Vagina (tissue), 2 donors: Measurements from ENCODE around the gene CNOT1. TPM values are rescaled to one million over a fixed set of nuclear protein-coding genes. Genes with fewer than 3 reads are reported as not detected.

Source experiments
- DNase-seq, 2 donors: peaks; one replicate each; pipeline ENCODE4 v3.0.0-alpha.2; 2017; ENCODE audit errors: extremely low spot score in 2 of 2
- H3K27ac ChIP-seq: fragments of 200-600 bp; sonication (generic); one replicate; pipeline ENCODE4 v1.5.1; 2019
- H3K27me3 ChIP-seq: fragments of 200-600 bp; sonication (generic); one replicate; pipeline ENCODE4 v1.5.1; 2019
- H3K36me3 ChIP-seq, 2 donors: fragments of 200-600 bp; sonication (generic); one replicate each; pipeline ENCODE4 v1.5.1; 2017 to 2019
- H3K4me1 ChIP-seq: fragments of 200-600 bp; sonication (generic); one replicate; pipeline ENCODE4 v1.5.1; 2019
- H3K4me3 ChIP-seq, 2 donors: fragments of 200-600 bp; sonication (generic); 1 replicate in 1 of 2; 2 replicates in 1 of 2; pipeline ENCODE4 v1.5.1; 2016 to 2019
- H3K9me3 ChIP-seq: fragments of 200-600 bp; sonication (generic); one replicate; pipeline ENCODE4 v1.5.1; 2019
- POLR2A ChIP-seq, 2 donors: fragments of 450-650 bp; IDR thresholded peaks; one replicate each; pipeline ENCODE4 v1.6.1; 2017; ENCODE audit warnings: antibody characterized with exemption in 2 of 2, mild to moderate bottlenecking in 2 of 2, moderate library complexity in 2 of 2
- POLR2AphosphoS5 ChIP-seq, 2 donors: sonication (generic); formaldehyde crosslinking; IDR thresholded peaks; one replicate each; pipeline ENCODE4 v1.9.0; 2017; ENCODE audit warnings: antibody characterized with exemption in 2 of 2, mild to moderate bottlenecking in 2 of 2, low read depth in 1 of 2; ENCODE audit not compliant: insufficient read depth in 1 of 2
- intact Hi-C: fragments of 100-400 bp; cut with DNase I; formaldehyde crosslinking; loops from one replicate; pipeline ENCODE4 v1.15.1; 2023
- total RNA-seq: library from RNA; depleted of rRNA; stranded (reverse); fragments of >200 nt; gene quantifications from one replicate; pipeline ENCODE4 v1.2.3, GENCODE V29; 2016
- TF ChIP-seq, protein P1 (sequence below), 3 experiments: fragments of 450-650 bp in 2 of 3; fragments of 200-600 bp in 1 of 3; sonication (generic) in 1 of 3; IDR thresholded peaks; one replicate each; pipeline ENCODE4 v1.5.1; 2017 to 2019; ENCODE audit warnings: antibody characterized with exemption in 3 of 3, mild to moderate bottlenecking in 2 of 3, moderate library complexity in 2 of 3

The CNOT1 gene
- total RNA-seq, 1 donor from 2014 or later = 115 TPM

DNA sequence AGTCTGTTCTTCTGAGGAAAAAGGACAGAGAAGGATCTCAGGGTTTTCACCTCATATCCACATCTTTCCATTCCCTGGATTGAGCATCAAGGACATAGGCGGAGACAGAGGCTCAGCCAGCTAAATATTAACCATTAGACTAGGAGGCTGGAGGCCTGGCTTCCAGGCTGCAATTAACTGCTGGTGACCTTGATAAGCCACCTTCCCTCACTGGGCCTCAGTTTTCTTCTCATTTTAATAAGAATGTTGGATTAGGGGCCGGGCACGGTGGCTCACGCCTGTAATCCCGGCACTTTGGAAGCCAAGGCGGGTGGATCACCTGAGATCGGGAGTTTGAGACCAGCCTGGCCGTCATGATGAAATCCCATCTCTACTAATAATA, 25.6 kb upstream of the CNOT1 start:
- TF ChIP-seq POLR2AphosphoS5 (IDR thresholded peaks at IDR 0.05; ENCODE audit: insufficient read depth in 1 of 2, low read depth in 1 of 2) (no peak), POLR2A (IDR thresholded peaks at IDR 0.05) (no peak)
- TF ChIP-seq, protein P1, sequence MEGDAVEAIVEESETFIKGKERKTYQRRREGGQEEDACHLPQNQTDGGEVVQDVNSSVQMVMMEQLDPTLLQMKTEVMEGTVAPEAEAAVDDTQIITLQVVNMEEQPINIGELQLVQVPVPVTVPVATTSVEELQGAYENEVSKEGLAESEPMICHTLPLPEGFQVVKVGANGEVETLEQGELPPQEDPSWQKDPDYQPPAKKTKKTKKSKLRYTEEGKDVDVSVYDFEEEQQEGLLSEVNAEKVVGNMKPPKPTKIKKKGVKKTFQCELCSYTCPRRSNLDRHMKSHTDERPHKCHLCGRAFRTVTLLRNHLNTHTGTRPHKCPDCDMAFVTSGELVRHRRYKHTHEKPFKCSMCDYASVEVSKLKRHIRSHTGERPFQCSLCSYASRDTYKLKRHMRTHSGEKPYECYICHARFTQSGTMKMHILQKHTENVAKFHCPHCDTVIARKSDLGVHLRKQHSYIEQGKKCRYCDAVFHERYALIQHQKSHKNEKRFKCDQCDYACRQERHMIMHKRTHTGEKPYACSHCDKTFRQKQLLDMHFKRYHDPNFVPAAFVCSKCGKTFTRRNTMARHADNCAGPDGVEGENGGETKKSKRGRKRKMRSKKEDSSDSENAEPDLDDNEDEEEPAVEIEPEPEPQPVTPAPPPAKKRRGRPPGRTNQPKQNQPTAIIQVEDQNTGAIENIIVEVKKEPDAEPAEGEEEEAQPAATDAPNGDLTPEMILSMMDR (IDR thresholded peaks at IDR 0.05) = no peak
- intact Hi-C loops = no loop called here
- H3K4me3 ChIP-seq = no peak overlapping the region

DNA sequence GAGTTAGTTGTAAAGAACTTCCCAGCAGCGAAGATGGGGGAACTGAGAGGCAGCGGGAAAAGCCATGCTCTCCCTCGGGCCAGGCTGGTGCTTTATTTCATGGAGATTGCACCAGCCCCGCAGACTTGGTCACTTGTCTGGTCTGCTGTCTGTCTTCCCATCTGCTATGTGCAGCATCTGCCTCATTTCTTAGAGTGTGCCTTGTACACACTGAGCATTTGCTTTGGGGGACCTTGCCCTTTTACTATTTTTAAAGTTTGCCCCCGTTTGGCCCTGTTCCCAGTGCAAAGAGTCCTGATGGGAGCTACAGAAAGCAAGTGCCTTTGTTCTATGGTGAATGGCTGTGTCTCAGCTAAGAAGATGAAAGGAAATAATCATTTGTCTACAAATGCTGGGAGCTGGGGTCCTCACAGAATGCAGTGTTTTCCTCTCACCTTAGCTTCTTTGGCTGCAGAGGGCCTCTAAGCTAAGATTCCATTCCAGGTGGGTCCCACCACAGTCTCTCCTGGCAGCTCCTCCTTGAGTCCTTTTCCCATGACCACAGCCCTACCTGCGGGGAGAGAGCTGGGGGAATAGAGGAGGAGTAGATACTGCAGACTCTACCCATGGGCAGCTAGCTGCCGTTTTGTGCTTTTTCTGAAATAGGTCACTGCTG, 25.1 kb upstream of the CNOT1 start:
- intact Hi-C loops = no loop called here
- H3K27me3 ChIP-seq = no peaks in the 10 kb centered on the region
- H3K9me3 ChIP-seq = no peaks in the 10 kb centered on the region
- no peak overlapping the region for H3K27ac ChIP-seq
- no peak for DNase-seq
- TF ChIP-seq POLR2AphosphoS5 (IDR thresholded peaks at IDR 0.05; ENCODE audit: insufficient read depth in 1 of 2, low read depth in 1 of 2) (no peak), POLR2A (IDR thresholded peaks at IDR 0.05) (no peak)
- TF ChIP-seq, protein P1 (IDR thresholded peaks at IDR 0.05) = no peak
- H3K4me1 ChIP-seq = no peaks in the 10 kb centered on the region
- no peaks in the 10 kb centered on the region for H3K36me3 ChIP-seq
- H3K4me3 ChIP-seq = no peak overlapping the region

More for the DNA sequence above, 25.6 kb upstream of the CNOT1 start:
- Histone ChIP-seq H3K4me1 (no peaks in the 10 kb centered on the region), H3K27ac (no peak overlapping the region), H3K27me3 (no peaks in the 10 kb centered on the region), H3K36me3 (no peaks in the 10 kb centered on the region), H3K9me3 (no peaks in the 10 kb centered on the region)
- DNase-seq = no peak

DNA sequence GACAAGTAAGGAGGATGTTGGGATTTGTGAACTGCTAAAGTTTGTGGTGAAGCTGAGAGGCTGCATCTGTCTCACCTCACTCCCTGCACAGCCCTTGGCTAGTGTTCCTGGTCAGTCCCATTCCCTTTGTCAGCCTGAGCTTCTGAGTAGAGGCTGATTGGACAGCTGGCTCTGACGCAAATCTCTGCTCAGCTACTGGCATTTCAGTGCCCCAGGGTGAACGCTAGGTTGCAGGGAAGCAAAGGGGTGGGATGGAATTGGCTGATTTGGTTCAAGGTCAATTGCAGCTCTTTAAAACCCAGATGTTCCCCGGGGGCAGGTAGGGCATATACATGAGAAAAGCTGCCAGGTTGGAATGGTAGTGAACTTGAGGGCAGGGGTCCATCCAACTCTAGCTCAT, 23.1 kb upstream of the CNOT1 start:
- TF ChIP-seq POLR2A (IDR thresholded peaks at IDR 0.05) (no peak), POLR2AphosphoS5 (IDR thresholded peaks at IDR 0.05; ENCODE audit: insufficient read depth in 1 of 2, low read depth in 1 of 2) (no peak)
- TF ChIP-seq, protein P1 (IDR thresholded peaks at IDR 0.05) = no peak
- no peak overlapping the region for H3K27ac ChIP-seq
- no peak overlapping the region for H3K4me3 ChIP-seq
- no peaks in the 10 kb centered on the region for H3K4me1 ChIP-seq
- H3K9me3 ChIP-seq = no peaks in the 10 kb centered on the region
- H3K27me3 ChIP-seq = no peaks in the 10 kb centered on the region
- no peaks in the 10 kb centered on the region for H3K36me3 ChIP-seq
- DNase-seq = no peak
- intact Hi-C loops = no loop called here

DNA sequence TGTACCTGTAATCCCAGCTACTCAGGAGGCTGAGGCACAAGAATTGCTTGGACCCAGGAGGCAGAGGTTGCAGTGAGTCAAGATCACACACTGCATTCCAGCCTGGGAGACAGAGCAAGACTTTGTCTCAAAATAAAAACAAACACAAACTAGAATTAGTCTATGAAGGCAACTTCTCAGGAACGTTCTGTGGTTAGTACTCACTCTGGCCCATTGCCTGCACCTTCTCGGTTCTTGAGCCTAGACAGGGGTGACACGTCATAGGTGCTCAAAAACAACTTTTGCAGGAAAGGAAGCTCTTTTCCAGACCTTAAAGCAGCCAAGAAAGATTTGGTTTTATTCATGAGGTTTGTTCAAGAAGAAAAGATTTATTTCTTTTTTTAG, 22.3 kb upstream of the CNOT1 start:
- intact Hi-C loops = no loop called here

DNA sequence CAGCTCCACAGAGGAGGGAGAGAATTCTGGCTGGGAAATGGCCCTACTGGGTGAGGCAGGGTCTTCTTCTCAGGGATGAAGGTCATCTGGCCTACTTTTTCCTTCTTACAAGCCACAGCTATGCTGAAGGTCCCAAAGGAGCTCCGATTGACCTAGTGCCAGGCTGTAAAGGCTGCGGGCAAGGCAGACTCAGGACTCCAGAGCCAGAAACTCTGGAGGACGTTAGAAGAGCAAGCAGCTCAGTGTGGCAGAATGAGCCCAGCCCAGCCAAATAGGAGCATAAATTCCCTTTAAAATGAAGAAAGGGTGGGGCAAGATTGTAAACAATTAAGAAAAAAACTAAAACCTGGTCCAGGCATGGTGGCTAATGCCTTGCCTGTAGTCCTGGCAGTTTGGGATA, 20.1 kb upstream of the CNOT1 start:
- intact Hi-C loops = no loop called here

More for the DNA sequence above, 22.3 kb upstream of the CNOT1 start:
- no peaks in the 10 kb centered on the region for H3K4me1 ChIP-seq
- no peaks in the 10 kb centered on the region for H3K36me3 ChIP-seq
- TF ChIP-seq, protein P1 (IDR thresholded peaks at IDR 0.05) = no peak
- TF ChIP-seq POLR2A (IDR thresholded peaks at IDR 0.05) = no peak
- no peak for TF ChIP-seq POLR2AphosphoS5 (IDR thresholded peaks at IDR 0.05; ENCODE audit: insufficient read depth in 1 of 2, low read depth in 1 of 2)
- DNase-seq = no peak
- no peak overlapping the region for H3K4me3 ChIP-seq
- no peak overlapping the region for H3K27ac ChIP-seq
- no peaks in the 10 kb centered on the region for H3K27me3 ChIP-seq
- no peaks in the 10 kb centered on the region for H3K9me3 ChIP-seq

More for the DNA sequence above, 20.1 kb upstream of the CNOT1 start:
- TF ChIP-seq POLR2AphosphoS5 (IDR thresholded peaks at IDR 0.05; ENCODE audit: insufficient read depth in 1 of 2, low read depth in 1 of 2) = no peak
- no peak for TF ChIP-seq POLR2A (IDR thresholded peaks at IDR 0.05)
- TF ChIP-seq, protein P1 (IDR thresholded peaks at IDR 0.05) = no peak
- Histone ChIP-seq H3K9me3 (no peaks in the 10 kb centered on the region), H3K27ac (no peak overlapping the region), H3K4me3 (no peak overlapping the region), H3K27me3 (no peaks in the 10 kb centered on the region), H3K36me3 (no peaks in the 10 kb centered on the region), H3K4me1 (no peaks in the 10 kb centered on the region)
- no peak for DNase-seq
